Uterus (tissue), 4 donors: Measurements from ENCODE around the gene MAN2A1. TPM values are rescaled to one million over a fixed set of nuclear protein-coding genes. Genes with fewer than 3 reads are reported as not detected.
A peak's percentile ranks its signal among the peaks of the same experiment; 100 is the strongest.

ENCODE experiments used
- DNase-seq, 2 donors: peaks; one replicate each; pipeline ENCODE4 v3.0.0-alpha.2; 2019 to 2020
- H3K27ac ChIP-seq, 2 donors: fragments of 200-600 bp; sonication (generic); 1 replicate in 1 of 2; 2 replicates in 1 of 2; pipeline ENCODE4 v1.5.1; 2016 to 2018
- H3K27me3 ChIP-seq, 2 donors: fragments of 200-600 bp; sonication (generic); one replicate each; pipeline ENCODE4 v1.5.1; 2018 to 2019; ENCODE audit warnings: control low read depth in 1 of 2
- H3K36me3 ChIP-seq, 2 donors: fragments of 200-600 bp; sonication (generic); one replicate each; pipeline ENCODE4 v1.5.1; 2019; ENCODE audit warnings: control low read depth in 1 of 2
- H3K4me1 ChIP-seq, 2 donors: fragments of 200-600 bp; sonication (generic); one replicate each; pipeline ENCODE4 v1.5.1; 2018 to 2019; ENCODE audit warnings: control low read depth in 1 of 2
- H3K4me3 ChIP-seq, 2 donors: fragments of 200-600 bp; sonication (generic); 1 replicate in 1 of 2; 2 replicates in 1 of 2; pipeline ENCODE4 v1.5.1; 2018 to 2019; ENCODE audit warnings: mild to moderate bottlenecking in 1 of 2
- H3K9me3 ChIP-seq, 2 donors: fragments of 200-600 bp; sonication (generic); one replicate each; pipeline ENCODE4 v1.5.1; 2019; ENCODE audit warnings: control low read depth in 1 of 2
- POLR2A ChIP-seq, 2 donors: fragments of 450-650 bp; IDR thresholded peaks; one replicate each; pipeline ENCODE4 v1.6.1; 2016; ENCODE audit warnings: antibody characterized with exemption in 2 of 2, mild to moderate bottlenecking in 1 of 2, moderate library complexity in 1 of 2
- intact Hi-C: fragments of 100-400 bp; cut with DNase I; formaldehyde crosslinking; loops from one replicate; pipeline ENCODE4 v1.15.1; 2023; ENCODE audit warnings: low total_unique reads
- total RNA-seq, 4 donors: library from RNA; depleted of rRNA in 3 of 4; stranded (reverse); fragments of >200 nt in 3 of 4; gene quantifications; one replicate each; pipeline versions ENCODE4 v1.1.0 to v1.2.4, GENCODE V29; 2014 to 2023
- TF ChIP-seq, protein P1 (sequence below), 4 experiments: fragments of 200-600 bp in 2 of 4; fragments of 450-650 bp in 2 of 4; sonication (generic) in 2 of 4; IDR thresholded peaks; one replicate each; pipeline ENCODE4 v1.5.1; 2016 to 2019; ENCODE audit warnings: antibody characterized with exemption in 4 of 4, mild to moderate bottlenecking in 2 of 4, moderate library complexity in 1 of 4
- donor health status: DM: yes; HTN: yes; CAD: no.

Gene MAN2A1
- total RNA-seq, 4 donors from 2014 or later, result 22.8 to 109 (median 40.6) TPM

DNA sequence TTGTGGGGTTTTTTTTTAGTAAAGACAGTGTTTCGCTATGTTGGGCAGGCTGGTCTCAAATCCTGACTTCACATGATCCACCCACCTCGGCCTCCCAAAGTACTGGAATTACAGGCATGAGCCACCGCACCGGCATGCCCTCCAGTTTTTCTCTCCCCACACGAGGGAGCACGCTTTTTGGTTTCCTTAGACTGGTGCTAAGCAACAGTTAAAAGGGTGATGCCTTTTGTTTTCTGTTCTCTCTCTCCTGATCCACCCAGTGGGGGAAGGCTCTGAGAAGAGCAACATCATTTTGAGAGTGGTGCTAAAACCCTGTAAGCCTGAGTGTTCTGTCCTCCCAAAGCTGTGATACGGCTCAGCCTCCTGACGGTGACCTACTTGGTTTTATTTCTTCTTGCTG lies 146.6 kb downstream of the MAN2A1 start:
- Histone ChIP-seq H3K9me3 (no peaks in the 10 kb centered on the region), H3K27ac (no peak overlapping the region), H3K4me1 (no peaks in the 10 kb centered on the region), H3K27me3 (no peaks in the 10 kb centered on the region), H3K4me3 (no peak overlapping the region), H3K36me3 (no peaks in the 10 kb centered on the region)
- intact Hi-C loops, result no loop called here
- DNase-seq, result no peak
- TF ChIP-seq POLR2A (IDR thresholded peaks at IDR 0.05), result no peak
- TF ChIP-seq, protein P1, sequence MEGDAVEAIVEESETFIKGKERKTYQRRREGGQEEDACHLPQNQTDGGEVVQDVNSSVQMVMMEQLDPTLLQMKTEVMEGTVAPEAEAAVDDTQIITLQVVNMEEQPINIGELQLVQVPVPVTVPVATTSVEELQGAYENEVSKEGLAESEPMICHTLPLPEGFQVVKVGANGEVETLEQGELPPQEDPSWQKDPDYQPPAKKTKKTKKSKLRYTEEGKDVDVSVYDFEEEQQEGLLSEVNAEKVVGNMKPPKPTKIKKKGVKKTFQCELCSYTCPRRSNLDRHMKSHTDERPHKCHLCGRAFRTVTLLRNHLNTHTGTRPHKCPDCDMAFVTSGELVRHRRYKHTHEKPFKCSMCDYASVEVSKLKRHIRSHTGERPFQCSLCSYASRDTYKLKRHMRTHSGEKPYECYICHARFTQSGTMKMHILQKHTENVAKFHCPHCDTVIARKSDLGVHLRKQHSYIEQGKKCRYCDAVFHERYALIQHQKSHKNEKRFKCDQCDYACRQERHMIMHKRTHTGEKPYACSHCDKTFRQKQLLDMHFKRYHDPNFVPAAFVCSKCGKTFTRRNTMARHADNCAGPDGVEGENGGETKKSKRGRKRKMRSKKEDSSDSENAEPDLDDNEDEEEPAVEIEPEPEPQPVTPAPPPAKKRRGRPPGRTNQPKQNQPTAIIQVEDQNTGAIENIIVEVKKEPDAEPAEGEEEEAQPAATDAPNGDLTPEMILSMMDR (IDR thresholded peaks at IDR 0.05), result no peak

DNA sequence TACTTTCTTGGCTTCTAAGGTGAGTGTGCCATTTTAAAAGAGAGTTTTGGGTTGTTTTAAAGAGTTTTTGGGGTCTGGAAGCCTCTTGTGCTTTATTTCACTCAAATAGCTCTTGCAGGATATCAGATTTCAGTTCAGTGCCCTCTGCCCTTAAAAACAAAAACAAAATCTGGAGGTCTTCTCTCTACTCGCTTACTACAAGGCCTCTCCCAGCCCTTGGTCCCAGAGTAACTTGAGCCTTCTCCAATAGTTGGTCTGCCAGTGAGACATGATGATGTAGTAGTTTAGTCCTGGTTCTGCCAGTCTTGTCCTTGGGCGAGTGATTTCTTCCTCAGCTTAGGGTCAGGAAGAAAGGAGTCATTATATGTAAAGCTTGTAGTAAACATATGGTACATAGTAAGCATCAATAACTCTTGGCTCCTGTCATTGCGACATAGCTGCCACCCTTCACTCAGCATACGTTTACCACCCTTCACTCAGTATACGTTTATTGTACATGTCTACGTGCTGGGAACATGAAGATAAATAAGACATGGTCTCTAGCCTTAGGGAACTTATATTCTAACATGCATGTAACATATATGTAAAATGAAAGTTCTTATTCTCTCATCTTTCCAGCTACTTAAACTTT lies 147.6 kb downstream of the MAN2A1 start:
- Histone ChIP-seq H3K27me3 (no peaks in the 10 kb centered on the region), H3K9me3 (no peaks in the 10 kb centered on the region), H3K36me3 (no peaks in the 10 kb centered on the region), H3K4me1 (no peaks in the 10 kb centered on the region), H3K27ac (no peak overlapping the region), H3K4me3 (no peak overlapping the region)
- no peak for DNase-seq
- no peak for TF ChIP-seq POLR2A (IDR thresholded peaks at IDR 0.05)
- TF ChIP-seq, protein P1 (IDR thresholded peaks at IDR 0.05), result no peak
- intact Hi-C loops, result no loop called here

DNA sequence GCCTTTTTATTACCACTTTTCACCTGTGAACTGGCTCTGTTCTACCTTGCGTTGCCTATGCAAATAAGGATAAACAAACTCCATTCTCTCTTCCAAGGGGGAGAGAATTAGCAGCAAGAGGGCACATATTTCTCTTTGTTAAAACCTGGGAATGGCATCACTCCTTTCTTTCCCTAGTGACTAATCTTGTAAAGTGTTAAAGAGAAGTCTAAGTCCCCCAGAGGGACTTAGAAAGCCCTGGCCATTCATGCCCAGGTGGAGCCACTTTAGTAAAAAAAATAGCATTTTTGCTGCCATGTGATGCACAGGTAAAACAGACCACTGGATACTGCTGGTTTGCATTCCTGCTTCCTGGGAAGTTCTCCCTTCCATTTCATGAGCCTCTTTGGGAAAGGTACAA lies 148.4 kb downstream of the MAN2A1 start:
- H3K4me3 ChIP-seq, result no peak overlapping the region
- no peaks in the 10 kb centered on the region for H3K4me1 ChIP-seq
- no peak for DNase-seq
- H3K27ac ChIP-seq, result no peak overlapping the region
- no peaks in the 10 kb centered on the region for H3K36me3 ChIP-seq
- no peaks in the 10 kb centered on the region for H3K27me3 ChIP-seq
- TF ChIP-seq, protein P1 (IDR thresholded peaks at IDR 0.05), result no peak
- no peak for TF ChIP-seq POLR2A (IDR thresholded peaks at IDR 0.05)
- H3K9me3 ChIP-seq, result no peaks in the 10 kb centered on the region
- intact Hi-C loops, result no loop called here

DNA sequence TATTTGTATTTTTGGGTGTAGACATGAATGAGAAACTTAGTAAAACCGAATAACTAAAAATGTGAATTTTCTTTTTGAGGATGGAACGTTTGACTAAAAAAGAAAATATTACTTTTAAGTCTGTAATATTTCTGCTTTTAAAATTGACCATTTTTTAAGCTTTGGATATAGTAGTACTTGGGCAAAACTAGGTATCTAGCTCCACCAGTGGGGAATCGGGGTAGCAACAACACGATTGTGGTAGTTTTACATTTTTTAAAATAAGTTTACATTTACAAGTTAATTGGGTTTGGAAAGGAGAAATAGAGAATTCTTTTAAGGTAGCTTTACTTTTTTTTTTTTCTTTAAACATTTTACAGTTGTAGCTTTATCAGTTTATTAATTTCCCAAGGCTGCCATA lies 154.4 kb downstream of the MAN2A1 start:
- Histone ChIP-seq H3K27me3 (no peaks in the 10 kb centered on the region), H3K4me3 (no peak overlapping the region), H3K4me1 (no peaks in the 10 kb centered on the region), H3K36me3 (no peaks in the 10 kb centered on the region), H3K9me3 (no peaks in the 10 kb centered on the region), H3K27ac (no peak overlapping the region)
- no peak for TF ChIP-seq POLR2A (IDR thresholded peaks at IDR 0.05)
- TF ChIP-seq, protein P1 (IDR thresholded peaks at IDR 0.05), result peak in 1 of 4 experiments; percentile 16
- no peak for DNase-seq
- intact Hi-C loops, result no loop called here

DNA sequence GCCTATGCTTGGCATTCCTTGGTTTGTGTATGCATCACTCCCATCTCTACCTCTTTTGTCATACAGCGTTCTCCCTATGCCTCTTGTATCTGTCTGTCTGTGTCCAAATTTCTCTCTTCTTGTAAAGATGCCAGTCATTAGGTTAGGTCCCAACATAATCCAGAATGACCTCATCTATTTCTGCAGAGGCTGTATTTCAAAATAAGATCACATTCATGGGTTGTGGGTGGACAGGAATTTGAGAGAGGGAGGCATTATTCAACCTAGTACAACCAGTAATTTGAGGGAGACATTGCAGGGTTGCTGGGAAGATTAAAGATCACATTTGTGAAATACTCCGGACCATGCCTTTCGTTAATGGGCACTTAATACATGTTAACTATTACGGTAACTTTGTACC lies 155.0 kb downstream of the MAN2A1 start:
- Histone ChIP-seq H3K9me3 (no peaks in the 10 kb centered on the region), H3K4me1 (no peaks in the 10 kb centered on the region), H3K36me3 (no peaks in the 10 kb centered on the region), H3K4me3 (no peak overlapping the region), H3K27ac (no peak overlapping the region), H3K27me3 (no peaks in the 10 kb centered on the region)
- no peak for DNase-seq
- TF ChIP-seq, protein P1 (IDR thresholded peaks at IDR 0.05), result no peak
- no peak for TF ChIP-seq POLR2A (IDR thresholded peaks at IDR 0.05)
- intact Hi-C loops, result no loop called here
